Hematopoietic multipotent progenitor cell treated with erythropoietin and hydrocortisone succinate and interleukin-3 and kit ligand, for 17 days (in vitro differentiated cells): ENCODE results near the gene KIRREL3.

Experiments used
- DNase-seq: peaks from one replicate; pipeline ENCODE4 v3.0.0-alpha.2; 2015; ENCODE audit warnings: low spot score

Gene KIRREL3

DNA sequence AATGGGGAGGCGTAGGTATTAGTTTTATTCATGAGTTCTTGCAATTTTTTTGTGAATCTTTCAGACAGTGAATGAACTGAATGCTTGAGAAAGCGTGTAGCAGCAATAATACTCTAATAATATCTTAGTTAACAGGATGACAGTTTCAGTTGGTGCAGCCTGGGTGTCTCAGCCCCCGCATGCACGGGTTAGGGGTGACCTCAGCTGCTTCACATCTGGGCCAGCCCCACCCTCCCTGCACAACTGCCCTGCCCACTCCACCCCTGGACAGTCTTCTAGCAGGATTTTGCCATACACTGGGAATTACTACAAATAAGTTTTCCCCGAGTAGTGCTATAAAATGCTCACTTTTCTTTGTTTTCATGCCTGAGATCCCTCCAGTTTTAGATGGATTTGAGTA lies 561.9 kb downstream of the KIRREL3 start:
- no peak for DNase-seq

DNA sequence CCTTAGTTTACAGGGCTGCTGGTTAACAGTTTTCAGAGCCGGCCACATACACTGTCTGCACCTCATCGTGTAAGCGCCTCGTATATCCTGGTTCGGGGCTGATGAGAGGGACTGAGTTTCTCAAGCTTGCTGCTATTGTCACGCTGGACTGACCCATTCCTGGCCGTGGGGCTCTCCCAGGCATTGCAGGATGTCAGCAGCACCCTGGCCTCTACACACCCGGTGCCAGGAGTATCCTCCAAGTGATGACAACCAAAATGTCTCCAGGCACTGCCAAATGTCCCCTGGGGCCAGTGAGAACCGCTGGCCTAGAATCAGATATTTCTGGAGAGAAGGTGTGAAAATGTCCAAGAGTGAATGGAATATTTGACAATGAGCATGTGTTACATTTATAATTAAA lies 562.3 kb downstream of the KIRREL3 start:
- no peak for DNase-seq

DNA sequence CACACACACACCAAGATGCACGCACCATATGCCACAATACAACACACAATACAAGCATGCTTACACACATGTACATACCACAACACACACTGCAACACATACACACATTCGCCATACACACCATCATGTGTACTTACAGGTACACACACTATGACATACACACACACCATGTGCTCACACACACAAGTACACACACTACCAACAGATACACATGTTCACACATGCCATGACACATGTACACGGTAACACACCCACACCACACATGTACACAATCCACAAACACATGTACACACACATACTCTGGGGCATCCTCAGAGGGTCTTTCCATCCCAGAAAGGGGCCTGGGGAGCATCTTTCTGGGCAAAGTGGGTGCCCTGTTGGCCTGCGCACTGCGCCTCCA lies 562.8 kb downstream of the KIRREL3 start:
- DNase-seq, result no peak

DNA sequence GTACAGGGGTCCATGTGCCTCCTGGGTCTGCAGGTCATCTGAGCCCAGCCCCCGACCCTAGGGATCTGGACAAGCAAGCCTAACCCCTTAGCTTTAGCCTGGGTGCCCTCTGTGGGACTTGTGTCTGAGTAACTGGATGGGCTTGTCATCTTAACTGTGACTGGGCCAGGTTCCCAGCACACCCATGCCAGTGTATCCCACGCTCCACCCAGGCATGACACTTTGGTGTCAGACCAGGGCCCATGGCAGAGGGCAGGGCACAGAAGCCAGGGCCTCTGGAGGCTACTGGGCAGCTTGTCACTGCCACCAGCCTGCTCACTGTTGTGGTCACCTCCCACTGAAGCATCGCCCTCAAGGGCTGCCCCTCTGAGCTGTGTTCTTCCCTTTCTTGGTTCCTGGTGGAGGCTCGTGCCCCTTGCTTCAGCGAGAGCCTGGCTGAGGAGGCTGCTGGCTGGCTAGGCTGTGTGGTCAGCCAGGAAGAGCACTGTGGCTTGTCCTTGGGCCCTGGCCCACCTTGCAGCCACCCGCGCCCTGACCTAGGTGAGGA lies 564.3 kb downstream of the KIRREL3 start:
- DNase-seq, result no peak

DNA sequence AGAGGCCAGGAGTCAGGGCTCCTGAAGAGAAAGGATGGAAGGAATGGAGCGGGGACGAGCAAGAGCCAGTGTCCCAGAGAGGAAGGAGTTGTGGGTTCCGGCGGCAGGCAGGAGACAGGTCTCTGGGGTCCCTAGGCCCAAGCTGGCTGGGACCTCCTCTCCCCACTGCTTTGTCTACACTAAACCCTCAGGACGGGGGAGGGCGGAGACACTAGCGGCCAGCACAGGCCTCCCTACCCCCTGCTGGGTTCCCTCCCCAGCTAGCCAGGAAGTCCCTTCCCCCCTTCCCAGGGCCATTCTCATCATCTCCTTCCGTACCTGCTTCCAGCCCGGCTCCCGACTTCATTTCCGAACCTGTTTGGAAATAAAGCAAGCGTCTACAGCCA lies 565.6 kb downstream of the KIRREL3 start:
- no peak for DNase-seq

DNA sequence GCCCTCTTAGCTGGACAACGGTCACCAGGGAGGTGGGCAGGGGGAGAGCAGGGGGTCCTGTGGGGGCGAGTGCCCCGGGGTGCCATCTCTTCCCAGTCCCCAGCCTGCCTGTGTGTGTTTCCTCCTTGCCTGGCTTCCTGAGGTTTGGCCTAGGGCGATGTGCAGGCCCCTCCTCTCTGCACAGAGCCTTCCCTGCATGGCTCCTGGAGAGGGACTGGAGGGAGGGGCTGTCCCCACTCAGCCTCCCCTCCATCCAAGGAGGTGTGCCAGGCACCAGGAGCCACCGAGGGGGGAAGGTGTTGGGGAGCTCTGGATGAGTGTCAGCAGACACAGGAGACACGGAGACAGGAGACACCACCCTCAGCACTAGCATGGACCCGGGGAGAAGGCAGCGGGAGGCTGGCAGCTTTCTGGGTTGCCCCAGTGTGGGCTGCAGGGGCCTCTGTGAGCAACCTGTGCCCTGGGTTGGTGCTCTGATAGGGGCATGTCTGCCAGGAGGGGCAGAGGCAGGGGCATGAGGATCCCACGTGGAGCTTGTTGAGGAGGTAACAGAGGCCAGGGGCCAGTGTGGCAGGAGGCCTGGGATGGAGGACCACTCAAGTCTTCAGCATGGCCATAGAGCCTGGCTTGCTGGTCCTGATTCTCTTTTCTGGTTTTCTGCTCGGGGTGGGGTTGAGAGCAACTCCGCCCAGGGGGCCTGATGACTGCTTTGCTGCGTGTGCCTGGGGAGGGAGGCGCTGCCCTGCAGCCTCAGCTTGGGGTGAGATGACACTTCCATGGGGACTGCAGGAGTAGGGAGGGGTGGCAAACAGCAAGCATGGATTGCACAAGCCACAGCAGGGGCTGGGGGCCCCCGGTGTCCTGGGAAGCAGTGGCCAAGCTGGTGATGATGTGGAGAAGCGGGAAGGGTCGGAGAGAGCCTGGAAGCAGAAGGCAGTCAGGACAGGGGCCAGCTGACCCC lies 566.3 kb downstream of the KIRREL3 start:
- no peak for DNase-seq

DNA sequence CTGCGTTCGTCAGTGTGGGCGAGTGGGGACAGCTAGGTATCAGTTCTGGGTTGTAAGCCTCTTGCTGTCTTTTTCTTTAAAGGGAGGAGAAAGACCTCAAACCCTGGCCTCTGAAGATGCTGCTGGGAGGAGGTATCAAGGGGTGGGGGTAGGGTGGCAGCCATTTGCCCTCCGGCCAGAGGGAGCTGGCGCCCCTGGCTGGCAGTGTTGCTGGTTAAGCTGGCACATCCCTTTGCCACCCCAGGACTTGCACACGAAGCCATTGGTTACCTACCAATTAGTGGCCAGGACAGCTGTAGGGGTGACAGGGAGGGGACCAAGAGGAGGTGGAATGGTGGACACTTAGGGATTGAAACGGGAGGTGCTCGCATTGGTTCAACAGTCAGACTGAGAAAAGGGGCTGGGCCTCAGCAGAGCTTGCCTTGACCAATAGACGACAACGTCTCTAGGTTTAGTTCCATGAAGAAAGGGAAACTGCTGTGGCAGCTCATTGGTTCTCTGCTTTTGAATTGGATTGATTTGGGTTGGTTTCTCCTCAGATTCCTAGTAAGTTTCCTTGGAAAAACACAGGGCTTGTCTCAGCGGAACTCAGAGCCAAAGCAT lies 567.2 kb downstream of the KIRREL3 start:
- no peak for DNase-seq

DNA sequence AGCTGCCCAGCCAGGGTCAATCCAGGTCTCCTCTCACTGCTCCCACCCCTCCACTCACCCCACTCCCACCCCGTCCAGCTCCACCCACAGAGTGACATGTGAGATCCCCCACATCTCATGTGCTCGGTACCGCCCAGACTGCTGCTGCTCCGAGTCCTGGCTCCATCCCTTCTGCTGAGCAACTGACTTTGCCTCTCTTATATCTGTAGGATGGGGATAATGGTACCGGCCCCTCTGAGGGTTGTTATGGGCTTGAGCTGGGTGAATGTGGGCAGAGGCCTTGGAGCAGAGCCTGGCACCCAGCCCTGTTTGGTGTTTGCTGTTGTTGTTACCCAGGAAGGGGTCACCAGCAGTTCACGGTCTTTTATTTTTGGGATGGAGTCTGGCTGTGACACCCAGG lies 568.0 kb downstream of the KIRREL3 start:
- DNase-seq, result no peak

DNA sequence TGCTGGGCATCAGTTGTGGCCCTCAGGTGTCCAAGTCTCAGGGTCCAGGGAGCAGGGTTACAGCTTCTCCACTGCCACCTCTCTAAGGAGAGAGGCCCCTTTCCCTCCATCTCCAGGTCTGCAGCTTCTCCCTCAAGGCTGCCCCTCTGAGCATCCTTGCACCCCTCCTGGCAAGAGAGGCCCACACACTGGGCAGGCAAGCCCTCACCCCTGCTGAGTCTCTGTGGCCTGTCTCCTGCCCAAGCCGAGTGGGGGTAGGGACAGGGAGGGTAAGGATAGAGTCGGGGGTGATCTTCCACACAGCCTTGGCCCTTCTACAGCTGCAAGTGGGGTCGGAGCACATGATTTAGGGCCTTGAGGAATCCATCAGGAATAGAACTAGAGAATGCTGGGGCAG lies 568.5 kb downstream of the KIRREL3 start:
- no peak for DNase-seq

DNA sequence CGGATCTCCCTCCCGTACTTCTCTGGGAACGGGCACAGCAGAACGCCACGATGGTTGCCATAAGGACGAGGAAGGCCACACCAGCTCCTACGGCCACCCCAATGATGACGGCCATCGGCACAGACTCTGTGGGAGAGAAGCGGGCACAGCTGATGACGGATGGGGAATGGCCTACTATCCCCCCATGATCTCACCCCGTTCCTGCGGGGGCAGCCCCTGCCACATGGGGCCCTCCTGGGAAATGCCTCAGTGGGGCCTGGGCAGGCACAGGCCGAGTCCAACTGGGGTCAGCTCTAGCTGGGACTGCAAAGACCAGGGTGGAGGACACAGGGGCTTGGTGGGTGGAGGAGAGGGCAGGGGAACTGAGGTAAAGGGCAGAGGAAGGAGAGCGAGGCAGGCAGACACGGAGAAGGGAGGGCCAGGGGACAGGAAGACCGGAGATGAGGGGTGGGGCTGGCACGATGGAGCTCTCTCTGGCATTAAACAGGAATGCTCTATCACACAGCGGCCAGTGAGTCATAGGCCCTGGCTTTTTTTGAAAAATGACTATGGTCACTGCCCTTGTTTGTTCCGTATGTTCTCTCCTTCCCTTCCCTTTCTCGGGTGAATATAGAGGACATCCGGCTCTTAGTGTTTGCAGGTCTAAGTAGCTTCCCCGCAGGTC lies 569.0 kb downstream of the KIRREL3 start:
- no peak for DNase-seq

DNA sequence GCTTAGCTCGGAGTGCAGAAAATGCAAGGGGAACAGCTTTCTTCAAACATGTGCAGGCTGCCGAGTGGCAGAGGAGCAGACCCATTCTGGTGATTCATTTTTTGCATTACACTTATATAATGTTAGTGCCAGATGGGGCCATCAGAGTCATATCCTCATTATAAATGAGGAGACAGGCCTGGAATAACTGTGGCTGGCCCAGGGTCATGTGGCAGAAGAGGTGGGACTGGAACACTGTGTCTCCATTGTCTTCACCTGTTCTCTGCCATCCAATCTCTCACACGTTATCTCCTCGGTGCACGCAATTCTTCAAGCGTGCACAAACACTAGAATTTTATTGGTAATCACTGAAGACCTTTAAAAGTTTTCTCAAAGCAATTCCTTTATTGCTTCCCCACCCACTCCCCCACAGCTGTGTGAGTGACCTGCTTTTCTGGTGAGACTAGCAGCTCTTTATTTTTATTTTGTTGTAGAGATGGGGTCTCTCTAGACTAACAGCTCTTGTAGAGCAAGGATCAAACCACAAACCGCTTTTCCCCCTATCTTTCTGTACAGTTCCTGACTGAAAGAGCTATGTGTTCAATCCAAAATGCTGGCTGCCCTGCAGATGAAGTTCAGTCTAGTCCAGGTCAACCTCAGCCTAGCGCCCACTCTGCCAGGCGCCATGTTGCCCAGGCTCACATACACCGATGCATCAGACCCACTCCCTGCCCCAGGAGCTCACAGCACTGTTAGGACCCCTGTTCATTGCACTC lies 569.8 kb downstream of the KIRREL3 start:
- no peak for DNase-seq

DNA sequence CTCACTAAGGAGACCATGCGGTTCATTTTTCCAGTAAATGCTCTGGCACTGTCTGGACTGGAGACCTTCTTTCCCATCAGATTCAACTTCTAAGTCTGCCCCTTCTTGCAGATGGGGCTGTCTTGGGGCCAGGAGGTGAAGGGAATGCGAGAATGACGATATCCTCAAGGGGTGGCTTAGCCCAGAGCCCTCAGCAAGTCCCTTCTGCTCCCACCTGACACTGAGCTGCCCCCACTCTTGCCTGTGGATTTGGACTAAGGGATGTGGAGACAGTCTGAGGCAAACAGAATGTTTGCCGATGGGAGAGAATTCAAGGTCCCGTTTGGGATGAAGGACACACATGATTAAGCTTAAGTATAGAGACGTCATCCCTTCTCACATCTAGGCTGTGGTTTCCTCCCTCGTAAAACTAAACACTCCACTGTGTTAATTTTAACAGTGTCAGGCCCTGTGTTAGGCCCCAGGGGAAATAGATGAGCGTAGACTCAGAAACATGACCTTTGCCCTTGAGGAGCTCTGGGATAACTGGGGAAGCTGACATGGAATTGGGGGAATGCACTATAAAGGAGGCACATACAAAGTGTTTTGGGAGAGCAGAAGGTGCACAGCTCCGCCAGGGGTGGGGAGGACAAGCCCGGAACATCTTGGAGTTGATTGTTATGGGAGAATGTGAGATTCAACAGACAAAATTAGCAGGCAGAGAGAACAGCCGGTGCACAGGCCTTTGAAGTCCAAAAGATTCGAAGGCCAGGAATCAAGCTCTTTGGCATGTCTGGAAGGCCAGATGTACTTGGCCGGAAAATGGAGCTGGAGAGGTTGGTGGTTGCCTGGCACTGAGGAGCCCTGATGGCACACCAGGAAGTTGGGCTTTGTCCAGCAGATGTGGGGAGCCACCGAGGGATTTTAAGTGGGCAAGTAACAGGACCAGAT lies 573.5 kb downstream of the KIRREL3 start:
- no peak for DNase-seq

DNA sequence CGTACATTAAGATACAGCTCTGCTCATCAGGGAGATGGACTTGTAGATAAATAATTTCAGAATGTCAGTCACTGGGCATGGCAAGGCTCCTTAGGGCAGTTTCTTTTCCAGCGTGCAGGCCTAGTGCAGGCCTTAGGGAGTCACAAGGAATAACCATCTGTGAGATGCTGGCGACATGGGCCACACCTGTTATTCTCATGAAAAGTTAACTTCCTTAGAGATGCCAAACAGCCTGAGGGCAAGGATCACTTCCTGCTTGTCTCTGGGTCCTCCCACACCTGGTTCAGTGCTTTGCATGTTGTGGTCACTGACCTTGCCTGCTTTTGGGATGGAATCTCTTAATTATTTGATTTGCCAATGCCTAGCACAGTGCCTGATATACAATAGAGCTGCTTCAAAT lies 574.5 kb downstream of the KIRREL3 start:
- no peak for DNase-seq

DNA sequence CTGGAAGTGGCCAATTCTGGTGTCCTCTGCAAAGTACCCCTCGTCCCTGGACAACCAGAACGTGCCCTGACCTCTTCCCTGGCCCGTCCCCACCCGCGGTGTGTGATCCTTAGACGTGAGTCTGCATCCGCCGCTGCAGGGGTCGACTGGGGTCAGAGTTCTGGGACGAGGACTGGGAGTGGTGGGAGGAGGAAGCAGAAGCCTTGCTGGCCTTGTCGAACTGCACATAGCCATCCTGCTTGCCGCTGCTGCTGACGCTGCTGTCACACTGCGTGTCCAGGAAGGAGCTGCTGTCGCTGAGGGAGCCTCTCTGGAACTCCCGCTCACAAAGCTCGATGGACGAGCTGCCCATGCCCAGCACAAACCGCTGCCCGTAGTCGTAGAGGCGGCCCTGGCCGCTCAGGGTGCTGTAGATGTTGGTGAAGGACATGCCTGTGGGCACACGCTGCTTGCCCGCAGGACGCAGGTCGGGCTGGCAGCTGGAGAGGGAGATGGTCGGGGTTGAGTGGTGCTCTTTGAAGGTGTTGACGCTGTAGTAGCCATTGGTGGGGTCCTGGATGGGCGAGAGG lies 576.0 kb downstream of the KIRREL3 start:
- DNase-seq, result no peak

DNA sequence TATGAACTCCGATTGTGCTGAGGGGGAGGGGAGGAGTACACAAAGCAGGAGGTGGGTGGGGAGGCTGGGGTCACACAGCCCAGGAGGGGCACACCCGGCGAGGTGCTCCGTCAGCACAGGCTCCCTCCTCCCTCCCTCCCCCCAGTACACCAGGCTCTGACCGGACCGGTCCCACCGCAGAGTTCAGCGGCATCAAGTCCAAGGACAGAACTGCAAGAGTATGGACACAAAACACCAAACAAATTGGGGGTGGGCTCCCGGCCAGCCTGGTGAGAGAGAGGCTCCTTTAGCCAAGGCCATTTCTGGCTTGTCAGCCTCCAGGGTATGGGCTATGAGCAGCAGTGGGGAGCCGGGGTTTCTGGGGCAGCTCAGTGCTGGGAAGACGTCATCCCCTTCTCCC lies 576.8 kb downstream of the KIRREL3 start:
- DNase-seq, result no peak

DNA sequence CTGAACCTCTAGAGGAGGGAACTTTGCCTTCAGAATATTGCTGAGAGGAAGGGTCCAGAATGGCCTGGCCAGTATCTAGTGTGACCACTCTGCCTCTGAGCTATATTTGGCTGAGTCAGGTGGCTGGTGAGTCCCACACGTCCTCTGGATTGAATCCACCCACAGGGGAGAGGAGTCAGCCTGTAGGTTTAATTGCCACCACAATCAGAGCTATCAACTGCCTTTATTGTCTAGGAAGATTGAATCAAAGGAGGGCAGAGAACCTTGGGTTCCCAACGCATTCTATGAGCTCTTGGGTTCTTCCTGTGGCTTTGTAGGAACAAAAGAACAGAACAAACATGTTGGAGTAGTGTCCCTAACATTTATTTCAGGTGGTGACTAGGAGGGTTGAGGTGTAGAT lies 577.4 kb downstream of the KIRREL3 start:
- no peak for DNase-seq

DNA sequence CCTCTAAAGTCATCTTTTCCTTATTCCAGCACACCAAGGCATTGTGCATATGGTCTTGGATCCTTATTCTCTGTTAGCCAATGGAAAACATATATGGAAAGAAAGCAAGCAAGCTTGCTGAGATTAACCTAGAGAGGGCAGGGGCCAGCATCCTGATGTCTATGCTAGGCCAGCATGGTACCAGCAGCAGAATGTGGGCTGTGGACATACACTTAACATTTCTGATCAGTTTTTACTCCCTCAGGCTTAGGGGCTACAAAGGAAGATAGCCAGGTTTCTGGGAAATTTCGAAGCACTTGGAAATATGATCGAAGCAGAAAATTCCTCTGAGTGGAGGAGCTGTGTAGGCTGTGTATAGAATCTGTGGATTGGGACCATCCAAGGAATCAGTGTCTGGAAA lies 578.1 kb downstream of the KIRREL3 start:
- DNase-seq, result no peak

DNA sequence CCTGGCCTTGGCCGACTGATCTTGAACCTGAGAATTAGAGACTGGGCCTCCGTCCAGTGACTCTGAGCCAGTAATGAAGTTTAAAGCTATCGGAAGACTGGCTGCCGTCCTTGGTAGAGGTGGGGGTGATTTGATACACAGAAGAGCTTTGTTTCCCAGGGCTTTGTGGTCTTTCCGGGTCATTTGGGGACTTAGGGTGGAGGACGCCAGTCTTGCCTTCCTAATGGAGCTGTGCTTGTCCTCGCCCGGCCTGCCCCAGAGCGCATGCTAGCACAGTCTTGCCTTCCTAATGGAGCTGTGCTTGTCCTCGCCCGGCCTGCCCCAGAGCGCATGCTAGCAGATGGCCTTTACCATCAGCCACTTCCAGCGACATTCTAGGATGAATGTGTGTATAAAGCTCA lies 579.3 kb downstream of the KIRREL3 start:
- DNase-seq, result no peak

DNA sequence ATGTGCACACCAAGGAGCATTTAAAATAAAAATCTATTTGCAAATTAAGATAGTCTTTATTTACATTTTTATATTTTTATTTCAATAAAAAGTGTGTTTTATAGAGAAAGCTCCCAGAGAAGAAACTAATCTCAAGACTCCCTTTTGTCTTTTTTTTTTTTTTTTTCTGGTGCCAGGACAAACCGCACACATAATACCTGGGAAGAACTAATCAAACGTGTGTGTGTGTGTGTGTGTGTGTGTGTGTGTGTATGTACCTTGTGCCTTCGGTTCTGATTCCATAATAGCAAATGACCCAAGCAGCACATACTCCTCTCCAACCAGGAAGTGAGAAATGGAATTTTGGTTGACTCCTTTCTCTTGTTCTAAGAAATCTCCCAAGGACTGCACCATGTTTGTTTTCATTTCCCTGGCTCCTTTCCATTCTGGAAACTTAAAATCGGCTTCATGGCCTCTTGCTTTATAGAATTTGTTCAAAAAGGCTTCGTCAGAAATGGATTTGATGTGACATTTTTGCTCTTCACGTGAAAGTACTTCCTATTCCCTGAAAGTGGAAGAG lies 579.8 kb downstream of the KIRREL3 start:
- no peak for DNase-seq
